Measurements from ENCODE around the gene TMEM135.

TMEM135 gene

GRCh38 chr11:87366763-87367405, 329.1 kb downstream of the TMEM135 start:
- no peak for DNase-seq

GRCh38 chr11:87368151-87368550, 330.4 kb downstream of the TMEM135 start:
- no peak for DNase-seq

- DNase-seq = no peak
Observed at GRCh38 chr11:87368858-87369480, 331.2 kb downstream of the TMEM135 start.

GRCh38 chr11:87369888-87370287, 332.2 kb downstream of the TMEM135 start:
- DNase-seq = no peak

- DNase-seq = no peak
Observed at GRCh38 chr11:87372065-87372464, 334.3 kb downstream of the TMEM135 start.

All from activated CD4-positive, alpha-beta T cell treated with anti-CD3 and anti-CD28 coated beads, Interleukin-2, amount 50 U/mL, for 1 hour (primary cell).